GM19328 (cell line): ENCODE results near the gene EIF4A3.

ENCODE experiments used
- ATAC-seq: cut with Tn5 transposase; IDR thresholded peaks from one replicate; pipeline ENCODE4 v1.9.1; 2021; ENCODE audit warnings: mild to moderate bottlenecking, moderate library complexity; ENCODE audit not compliant: unreplicated experiment

EIF4A3 gene

GRCh38 chr17:80138856-80139426 is 8.0 kb downstream of the EIF4A3 start:
- no peak for ATAC-seq

GRCh38 chr17:80137131-80137530 is 9.8 kb downstream of the EIF4A3 start:
- no peak for ATAC-seq

GRCh38 chr17:80133626-80133970 is 13.3 kb downstream of the EIF4A3 start:
- ATAC-seq: no peak

GRCh38 chr17:80132906-80133625 is 13.9 kb downstream of the EIF4A3 start:
- ATAC-seq: no peak

GRCh38 chr17:80130992-80131391 is 15.9 kb downstream of the EIF4A3 start:
- no peak for ATAC-seq

- ATAC-seq: no peak
Measured at GRCh38 chr17:80129006-80129565, 17.8 kb downstream of the EIF4A3 start.

GRCh38 chr17:80126449-80126715 is 20.5 kb downstream of the EIF4A3 start:
- ATAC-seq: no peak

- ATAC-seq: no peak
Measured at GRCh38 chr17:80125656-80126448, 21.1 kb downstream of the EIF4A3 start.

- ATAC-seq: no peak
Measured at GRCh38 chr17:80124351-80124981, 22.5 kb downstream of the EIF4A3 start.

- ATAC-seq: no peak
Measured at GRCh38 chr17:80123791-80124190, 23.1 kb downstream of the EIF4A3 start.

- no peak for ATAC-seq
Measured at GRCh38 chr17:80122926-80123505, 23.9 kb downstream of the EIF4A3 start.

GRCh38 chr17:80122026-80122575 is 24.8 kb downstream of the EIF4A3 start:
- no peak for ATAC-seq

- no peak for ATAC-seq
Measured at GRCh38 chr17:80119839-80120238, 27.1 kb downstream of the EIF4A3 start.

GRCh38 chr17:80119271-80119791 is 27.6 kb downstream of the EIF4A3 start:
- no peak for ATAC-seq

- ATAC-seq: no peak
Measured at GRCh38 chr17:80118601-80119270, 28.2 kb downstream of the EIF4A3 start.

- no peak for ATAC-seq
Measured at GRCh38 chr17:80117491-80118401, 29.2 kb downstream of the EIF4A3 start.

GRCh38 chr17:80116921-80117380 is 30.0 kb downstream of the EIF4A3 start:
- no peak for ATAC-seq

GRCh38 chr17:80116276-80116920 is 30.5 kb downstream of the EIF4A3 start:
- no peak for ATAC-seq
